Activated CD4-positive, alpha-beta T cell treated with anti-CD3 and anti-CD28 coated beads for 36 hours (primary cell): Measurements from ENCODE around the gene HK2. TPM values are rescaled to one million over a fixed set of nuclear protein-coding genes. Genes with fewer than 3 reads are reported as not detected.

Source experiments
- ATAC-seq: fragments of 200-7000 bp; cut with Tn5 transposase; one replicate; pipeline ENCODE4 v1.10.0; 2021; ENCODE audit warnings: mild to moderate bottlenecking, moderate library complexity
- CTCF ChIA-PET: fragments of 350-600 bp; sonication (Branson Sonifier 250); formaldehyde crosslinking; loops from one replicate; lab custom pipeline; 2021; ENCODE audit warnings: antibody characterized with exemption; lab: Charles Lee
- POLR2A ChIA-PET: fragments of 350-600 bp; sonication (Branson Sonifier 250); formaldehyde crosslinking; loops from one replicate; lab custom pipeline; 2021; ENCODE audit warnings: antibody characterized with exemption, inconsistent platforms; lab: Charles Lee
- DNase-seq: peaks from one replicate; pipeline ENCODE4 v3.0.0-alpha.2; 2020
- H3K27ac Mint-ChIP-seq: one replicate; pipeline ENCODE4 v1.8.0; 2021; ENCODE audit warnings: mixed read lengths
- H3K27me3 Mint-ChIP-seq: one replicate; pipeline ENCODE4 v1.8.0; 2021; ENCODE audit warnings: mixed read lengths
- H3K36me3 Mint-ChIP-seq: one replicate; pipeline ENCODE4 v1.8.0; 2021; ENCODE audit warnings: low read depth, mixed read lengths
- H3K4me1 Mint-ChIP-seq: one replicate; pipeline ENCODE4 v1.8.0; 2021; ENCODE audit warnings: mixed read lengths
- H3K4me3 Mint-ChIP-seq: one replicate; pipeline ENCODE4 v1.8.0; 2021; ENCODE audit warnings: mild to moderate bottlenecking, moderate library complexity, mixed read lengths
- H3K9me3 Mint-ChIP-seq: one replicate; pipeline ENCODE4 v1.8.0; 2021; ENCODE audit warnings: low read depth, mixed read lengths
- intact Hi-C, 2 experiments: fragments of 100-400 bp; cut with DNase I in 1 of 2; cut with micrococcal nuclease in 1 of 2; formaldehyde crosslinking; loops; one replicate each; pipeline versions ENCODE4 v1.14.2 to v1.15.1; 2022 to 2024; cut with DNase I, micrococcal nuclease
- total RNA-seq, 2 experiments: library from RNA; stranded (reverse); gene quantifications; one replicate each; pipeline ENCODE4 v1.2.3, GENCODE V29; 2021

Gene HK2
- total RNA-seq, 2 experiments from 2014 or later: 84.4 to 105 TPM

GRCh38 chr2:74860079-74860478 lies 26.2 kb downstream of the HK2 start:
- Mint-ChIP-seq H3K4me3 (no peak overlapping the region), H3K4me1 (peaks cover 23% of the 10 kb centered on the region), H3K27ac (no peak overlapping the region), H3K9me3 (no peaks in the 10 kb centered on the region), H3K27me3 (no peaks in the 10 kb centered on the region), H3K36me3 (peaks cover 50% of the 10 kb centered on the region)
- no peak for ATAC-seq
- POLR2A ChIA-PET: no interaction called here
- CTCF ChIA-PET: interaction anchor here (0.6 kb wide), 1 partner anchor 26 kb away, joined by 4 read pairs; no protein-coding TSS in a partner anchor
- intact Hi-C loops: no loop called here
- DNase-seq: no peak

- Mint-ChIP-seq H3K27me3 (no peaks in the 10 kb centered on the region), H3K4me1 (peaks cover 22% of the 10 kb centered on the region), H3K36me3 (peaks cover 48% of the 10 kb centered on the region), H3K27ac (no peak overlapping the region), H3K4me3 (no peak overlapping the region), H3K9me3 (no peaks in the 10 kb centered on the region)
- intact Hi-C loops: no loop called here
- no peak for DNase-seq
- ChIA-PET POLR2A (no interaction called here), CTCF (interaction anchor here (0.6 kb wide), 1 partner anchor 26 kb away, joined by 4 read pairs; no protein-coding TSS in a partner anchor)
- no peak for ATAC-seq
Observed at GRCh38 chr2:74860521-74860920, 26.6 kb downstream of the HK2 start.

- no peak for DNase-seq
- Mint-ChIP-seq H3K9me3 (no peaks in the 10 kb centered on the region), H3K4me1 (peaks cover 21% of the 10 kb centered on the region), H3K4me3 (no peak overlapping the region), H3K27me3 (no peaks in the 10 kb centered on the region), H3K27ac (no peak overlapping the region), H3K36me3 (peaks cover 41% of the 10 kb centered on the region)
- POLR2A ChIA-PET: no interaction called here
- intact Hi-C loops: no loop called here
- ATAC-seq: no peak
- CTCF ChIA-PET: interaction anchor here (0.8 kb wide), 1 partner anchor 349 kb away, joined by 3 read pairs; no protein-coding TSS in a partner anchor
Observed at GRCh38 chr2:74861531-74861930, 27.6 kb downstream of the HK2 start.

DNA sequence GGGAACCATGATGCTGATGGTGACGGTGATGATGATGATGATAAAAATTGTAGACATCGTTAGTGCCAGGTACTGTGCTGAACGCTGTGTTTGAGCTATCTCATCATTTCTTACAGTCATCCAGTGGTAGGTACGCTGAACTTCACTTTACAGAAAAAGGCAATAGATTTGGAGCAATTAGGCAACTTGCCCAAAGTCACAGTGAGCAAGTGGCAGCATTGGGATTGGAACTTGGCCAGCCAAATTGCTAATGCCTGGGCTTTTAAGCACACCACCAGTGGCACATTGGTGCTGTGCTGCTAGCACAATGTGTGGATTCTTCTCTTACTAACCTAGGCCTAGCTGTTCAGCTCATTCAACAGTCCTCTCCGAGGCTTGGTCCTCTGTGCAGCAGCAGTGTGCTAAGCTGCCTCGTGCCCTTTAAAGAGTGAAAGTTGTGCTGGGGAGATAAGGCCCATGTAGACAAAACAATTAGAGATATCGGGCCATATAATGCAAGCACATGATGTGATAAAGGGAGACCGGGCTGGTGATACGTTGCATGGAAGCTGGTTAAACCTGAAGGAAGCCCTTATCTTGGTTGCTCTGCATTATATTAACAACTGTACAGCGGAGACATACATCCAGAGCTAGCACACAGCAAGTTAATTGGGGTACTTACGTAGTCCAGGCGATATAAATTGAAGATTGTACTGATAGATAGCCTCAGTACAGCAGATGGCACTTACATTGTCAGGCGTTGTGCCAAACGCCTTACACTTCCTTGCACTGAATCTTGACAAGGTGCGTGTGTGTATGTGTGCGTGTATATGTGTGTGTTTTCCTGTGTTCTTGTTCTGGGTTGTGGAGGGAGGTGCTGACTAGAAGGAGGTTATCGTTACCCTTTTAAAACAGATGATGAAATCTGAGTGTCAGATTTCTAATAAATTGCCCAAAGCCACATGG lies 28.4 kb downstream of the HK2 start:
- Mint-ChIP-seq H3K36me3 (peaks cover 33% of the 10 kb centered on the region), H3K27me3 (no peaks in the 10 kb centered on the region), H3K4me3 (no peak overlapping the region), H3K9me3 (no peaks in the 10 kb centered on the region), H3K27ac (no peak overlapping the region), H3K4me1 (peaks cover 22% of the 10 kb centered on the region)
- ChIA-PET CTCF (interaction anchor here (0.6 kb wide), 1 partner anchor 675 kb away, joined by 4 read pairs; no protein-coding TSS in a partner anchor), POLR2A (interaction anchor here (0.6 kb wide), 1 partner anchor 9 kb away, joined by 5 read pairs; no protein-coding TSS in a partner anchor)
- ATAC-seq (peak; percentile 16), DNase-seq (no peak)
- intact Hi-C loops: no loop called here

DNA sequence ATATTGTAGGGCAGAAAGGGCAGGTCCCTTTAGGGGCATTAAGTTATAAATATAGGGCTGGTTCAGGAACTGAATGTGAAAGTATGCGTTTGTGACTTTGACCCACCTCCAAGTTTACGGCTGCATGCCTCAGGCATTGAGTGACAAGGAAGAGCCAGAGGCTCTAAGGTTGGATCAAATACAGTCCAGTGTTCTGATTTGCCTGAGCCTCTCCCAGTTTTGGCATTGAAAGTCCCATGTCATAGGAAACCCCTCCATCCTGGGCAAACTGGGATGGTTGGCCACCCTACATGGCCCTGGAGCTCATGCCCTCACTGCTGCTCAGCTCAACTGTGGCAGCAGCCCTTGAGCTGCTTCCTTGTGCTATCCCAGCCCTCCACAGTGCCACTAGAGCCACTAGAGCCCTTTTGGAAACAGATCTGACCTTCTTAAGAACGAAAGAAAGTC lies 29.9 kb downstream of the HK2 start:
- H3K4me3 Mint-ChIP-seq: no peak overlapping the region
- POLR2A ChIA-PET: no interaction called here

DNA sequence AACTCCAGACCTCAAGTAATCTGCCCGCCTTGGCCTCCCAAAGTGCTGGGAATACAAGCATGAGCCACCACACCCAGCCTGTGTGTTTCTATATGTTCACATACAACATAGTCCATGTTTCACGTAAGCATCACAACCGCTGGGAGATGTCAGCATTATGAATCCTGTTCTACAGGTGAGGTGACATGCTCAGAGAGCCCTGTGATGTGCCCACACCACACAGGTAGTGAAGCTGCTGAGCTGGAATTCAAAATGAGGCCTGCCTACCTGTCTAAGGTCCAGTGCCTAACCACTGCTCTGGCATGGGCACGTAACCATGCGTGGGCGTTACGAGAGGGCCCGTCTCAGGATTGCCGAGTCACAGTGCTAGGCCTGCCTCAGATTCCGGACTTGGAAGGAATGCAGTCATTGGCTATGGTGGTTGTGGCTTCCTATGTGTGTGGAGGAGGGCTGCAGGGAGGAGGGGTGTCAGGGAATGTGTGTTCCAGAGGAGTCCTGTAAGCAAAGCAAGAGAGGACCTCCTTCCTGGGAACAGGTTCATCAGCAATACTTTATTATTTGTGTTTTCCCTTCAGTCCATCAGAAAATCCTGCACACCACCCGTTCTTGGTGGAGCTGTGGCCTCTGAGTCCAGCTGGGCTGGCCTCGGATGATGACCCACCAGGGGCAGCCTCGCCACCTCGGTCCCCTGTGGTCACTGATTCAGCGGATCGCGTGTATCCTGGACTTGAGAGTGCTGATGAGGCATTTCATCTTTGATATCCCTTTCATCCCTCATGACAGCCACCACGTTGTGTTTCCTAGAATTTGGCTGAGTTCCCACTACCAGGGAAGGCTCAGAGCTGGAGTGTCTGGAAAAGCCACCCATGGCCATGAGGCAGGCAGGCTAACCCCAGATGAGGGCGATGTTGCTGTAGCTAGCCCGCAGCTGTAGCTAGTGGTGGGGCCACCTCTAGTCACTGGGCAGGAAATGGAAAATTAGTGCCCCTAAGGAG lies 31.1 kb downstream of the HK2 start:
- DNase-seq (no peak), ATAC-seq (no peak)
- Mint-ChIP-seq H3K27ac (no peak overlapping the region), H3K36me3 (peaks cover 46% of the 10 kb centered on the region), H3K4me1 (peaks cover 22% of the 10 kb centered on the region), H3K9me3 (no peaks in the 10 kb centered on the region), H3K4me3 (no peak overlapping the region), H3K27me3 (no peaks in the 10 kb centered on the region)
- CTCF ChIA-PET: interaction anchor here (0.6 to 0.7 kb wide), 2 partner anchors 28 to 162 kb away, joined by 3 read pairs; no protein-coding TSS in a partner anchor
- POLR2A ChIA-PET: interaction anchor here (1.0 kb wide), 1 partner anchor 15 kb away, joined by 3 read pairs; no protein-coding TSS in a partner anchor
- intact Hi-C loops: no loop called here

More for the DNA sequence above, 29.9 kb downstream of the HK2 start:
- Mint-ChIP-seq H3K4me1 (peaks cover 22% of the 10 kb centered on the region), H3K27ac (no peak overlapping the region), H3K9me3 (no peaks in the 10 kb centered on the region), H3K27me3 (no peaks in the 10 kb centered on the region), H3K36me3 (peaks cover 40% of the 10 kb centered on the region)
- intact Hi-C loops: no loop called here
- no peak for ATAC-seq
- no peak for DNase-seq
- CTCF ChIA-PET: interaction anchor here (0.6 to 1.0 kb wide), 3 partner anchors 31 to 215 kb away, joined by 3 read pairs; no protein-coding TSS in a partner anchor

DNA sequence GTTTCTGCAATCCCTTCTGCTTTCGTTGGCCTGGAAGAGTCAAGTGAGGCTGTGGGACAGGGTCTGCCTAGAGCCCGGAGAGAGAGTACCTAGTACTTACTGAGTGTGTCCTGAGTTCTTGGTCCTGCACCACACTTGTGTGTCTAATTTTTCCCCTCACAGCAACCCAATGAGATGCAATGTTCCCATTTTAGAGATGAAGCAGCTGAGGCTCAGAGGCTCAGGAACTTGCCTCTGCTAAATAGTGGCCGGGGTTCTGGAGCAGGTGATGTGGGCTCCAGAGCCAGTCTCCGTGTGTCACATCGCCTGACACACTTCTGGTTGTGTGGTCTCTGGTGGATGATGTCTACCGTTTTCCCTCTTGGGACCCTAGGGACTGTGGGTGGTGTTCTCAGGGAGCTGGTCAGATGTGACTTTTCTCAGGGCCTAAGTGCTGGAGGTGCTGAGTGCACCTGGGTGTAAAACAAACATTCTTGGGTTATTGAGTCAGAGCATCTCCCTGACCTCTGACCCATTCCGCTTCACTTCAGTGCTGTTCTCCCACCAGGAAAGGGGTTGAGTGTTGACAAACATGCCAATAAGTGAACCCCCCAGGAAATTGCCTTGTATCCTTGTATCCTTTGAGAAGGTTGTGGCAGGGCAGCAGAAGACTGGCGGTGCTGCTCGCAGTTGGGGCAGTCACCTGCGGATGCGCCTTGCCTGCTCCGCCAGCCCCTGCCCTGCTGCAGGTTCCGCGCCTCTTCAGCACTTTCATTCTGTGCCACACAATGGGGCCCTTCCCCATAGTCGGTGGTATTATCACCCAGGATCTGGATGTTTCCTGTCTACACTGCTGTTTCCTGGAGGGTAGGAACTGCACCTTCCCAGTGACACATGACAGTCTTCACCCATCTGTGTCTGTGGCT lies 32.1 kb downstream of the HK2 start:
- POLR2A ChIA-PET: interaction anchor here (1.0 kb wide), 1 partner anchor 16 kb away, joined by 3 read pairs; no protein-coding TSS in a partner anchor
- no peak overlapping the region for H3K4me3 Mint-ChIP-seq
- H3K9me3 Mint-ChIP-seq: no peaks in the 10 kb centered on the region
- ATAC-seq: no peak
- H3K36me3 Mint-ChIP-seq: peaks cover 47% of the 10 kb centered on the region
- peak overlapping the region; percentile 2 for H3K27ac Mint-ChIP-seq
- intact Hi-C loops: no loop called here
- peaks cover 22% of the 10 kb centered on the region for H3K4me1 Mint-ChIP-seq
- DNase-seq: no peak
- no peaks in the 10 kb centered on the region for H3K27me3 Mint-ChIP-seq
- CTCF ChIA-PET: interaction anchor here (0.7 kb wide), 1 partner anchor 163 kb away, joined by 3 read pairs; no protein-coding TSS in a partner anchor

GRCh38 chr2:74867841-74868658 lies 34.1 kb downstream of the HK2 start:
- Mint-ChIP-seq H3K27me3 (no peaks in the 10 kb centered on the region), H3K36me3 (peaks cover 46% of the 10 kb centered on the region), H3K4me1 (peaks cover 7% of the 10 kb centered on the region), H3K9me3 (no peaks in the 10 kb centered on the region), H3K27ac (no peak overlapping the region), H3K4me3 (no peak overlapping the region)
- intact Hi-C loops: no loop called here
- DNase-seq (no peak), ATAC-seq (no peak)
- ChIA-PET CTCF (interaction anchor here (0.7 kb wide), 2 partner anchors 14 to 1440 kb away, joined by 3 read pairs; no protein-coding TSS in a partner anchor), POLR2A (interaction anchor here (0.6 kb wide), 1 partner anchor 10 kb away, joined by 4 read pairs; no protein-coding TSS in a partner anchor)

- POLR2A ChIA-PET: no interaction called here
- CTCF ChIA-PET: no interaction called here
- intact Hi-C loops: no loop called here
- Mint-ChIP-seq H3K9me3 (no peaks in the 10 kb centered on the region), H3K27ac (no peak overlapping the region), H3K4me1 (peaks cover 2% of the 10 kb centered on the region), H3K27me3 (no peaks in the 10 kb centered on the region), H3K36me3 (peaks cover 60% of the 10 kb centered on the region), H3K4me3 (no peak overlapping the region)
- ATAC-seq (no peak), DNase-seq (no peak)
Observed at GRCh38 chr2:74869517-74869916, 35.6 kb downstream of the HK2 start.
